WI38 (cell line): ENCODE results near the gene YY1.
"Not testable (repeated sequence)": the region's sequence is repeated elsewhere in the genome, so short reads cannot be mapped to it uniquely, and the experiment has no call there.

Experiments
- H3K4me3 ChIP-seq: 2 replicates; pipeline ENCODE4 v1.5.1; 2011; ENCODE audit warnings: low read depth, mild to moderate bottlenecking, control low read depth, low read length
- TF ChIP-seq, protein P1 (sequence below): IDR thresholded peaks from 2 replicates; pipeline ENCODE4 v1.5.1; 2012; ENCODE audit warnings: low read depth, mild to moderate bottlenecking, control low read depth, low read length

Gene YY1

DNA sequence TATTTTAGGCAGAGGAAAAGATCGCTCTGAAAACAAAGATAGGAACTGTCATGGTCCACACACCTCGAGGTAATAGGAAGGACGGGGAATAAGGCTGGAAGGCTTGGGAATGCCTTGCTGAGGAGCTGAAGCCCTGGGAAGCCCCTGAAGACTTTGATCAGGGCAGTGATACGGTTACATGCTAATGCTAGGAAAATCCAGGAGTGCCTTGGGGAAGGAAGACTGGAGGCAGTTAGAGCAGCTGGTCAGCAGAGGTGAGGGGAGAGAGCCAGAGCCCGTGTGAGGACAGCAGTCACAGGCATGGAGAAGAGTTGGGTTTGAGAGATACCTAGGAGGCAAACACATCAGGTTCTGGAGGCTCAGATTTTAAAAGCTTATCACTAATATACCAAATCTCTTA, 8.6 kb upstream of the YY1 start:
- TF ChIP-seq, protein P1, sequence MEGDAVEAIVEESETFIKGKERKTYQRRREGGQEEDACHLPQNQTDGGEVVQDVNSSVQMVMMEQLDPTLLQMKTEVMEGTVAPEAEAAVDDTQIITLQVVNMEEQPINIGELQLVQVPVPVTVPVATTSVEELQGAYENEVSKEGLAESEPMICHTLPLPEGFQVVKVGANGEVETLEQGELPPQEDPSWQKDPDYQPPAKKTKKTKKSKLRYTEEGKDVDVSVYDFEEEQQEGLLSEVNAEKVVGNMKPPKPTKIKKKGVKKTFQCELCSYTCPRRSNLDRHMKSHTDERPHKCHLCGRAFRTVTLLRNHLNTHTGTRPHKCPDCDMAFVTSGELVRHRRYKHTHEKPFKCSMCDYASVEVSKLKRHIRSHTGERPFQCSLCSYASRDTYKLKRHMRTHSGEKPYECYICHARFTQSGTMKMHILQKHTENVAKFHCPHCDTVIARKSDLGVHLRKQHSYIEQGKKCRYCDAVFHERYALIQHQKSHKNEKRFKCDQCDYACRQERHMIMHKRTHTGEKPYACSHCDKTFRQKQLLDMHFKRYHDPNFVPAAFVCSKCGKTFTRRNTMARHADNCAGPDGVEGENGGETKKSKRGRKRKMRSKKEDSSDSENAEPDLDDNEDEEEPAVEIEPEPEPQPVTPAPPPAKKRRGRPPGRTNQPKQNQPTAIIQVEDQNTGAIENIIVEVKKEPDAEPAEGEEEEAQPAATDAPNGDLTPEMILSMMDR, result no peak
- no peak overlapping the region for H3K4me3 ChIP-seq

DNA sequence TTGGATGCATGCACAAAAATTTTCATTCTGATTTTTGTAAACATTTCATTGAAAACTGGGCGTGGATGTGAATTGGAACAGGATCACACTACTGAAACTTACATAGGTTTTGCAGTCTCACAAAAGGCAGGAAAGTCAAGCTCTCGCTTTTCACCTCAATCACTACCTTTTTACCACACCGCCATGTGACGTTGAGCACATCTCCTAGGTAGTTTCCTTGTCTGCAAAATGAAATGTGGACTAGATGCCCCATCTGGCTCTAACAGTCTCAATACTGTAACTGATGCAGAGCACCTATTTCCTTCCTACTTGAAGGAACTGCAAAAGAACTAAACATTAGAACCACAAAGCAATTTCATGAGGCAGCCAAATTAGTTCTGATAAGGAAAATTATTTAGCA, 4.4 kb upstream of the YY1 start:
- TF ChIP-seq, protein P1, result no peak
- no peak overlapping the region for H3K4me3 ChIP-seq

DNA sequence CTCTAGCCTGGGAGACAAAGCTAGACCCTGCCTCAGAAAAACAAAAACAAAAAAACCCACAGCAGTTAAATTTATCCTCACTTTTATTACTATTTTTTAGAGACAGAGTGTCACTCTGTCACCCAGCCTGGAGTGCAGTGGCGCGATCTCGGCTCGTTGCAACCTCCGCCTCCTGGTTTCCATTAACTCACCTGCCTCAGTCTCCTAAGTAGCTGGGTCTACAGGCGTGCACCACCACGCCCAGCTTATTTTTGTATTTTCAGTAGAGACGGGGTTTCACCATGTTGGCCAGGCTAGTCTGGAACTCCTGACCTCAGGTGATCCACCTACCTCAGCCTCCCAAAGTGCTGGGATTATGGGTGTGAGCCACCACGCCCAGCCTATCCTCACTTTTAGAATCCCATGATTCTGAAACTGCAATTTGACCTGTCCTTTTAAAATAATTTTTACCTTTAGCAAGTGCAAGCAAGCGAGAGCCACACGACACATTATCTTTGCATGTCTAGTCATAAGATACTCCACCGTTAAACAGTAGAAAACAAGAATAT, 2.6 kb upstream of the YY1 start:
- H3K4me3 ChIP-seq, result not testable (repeated sequence)

DNA sequence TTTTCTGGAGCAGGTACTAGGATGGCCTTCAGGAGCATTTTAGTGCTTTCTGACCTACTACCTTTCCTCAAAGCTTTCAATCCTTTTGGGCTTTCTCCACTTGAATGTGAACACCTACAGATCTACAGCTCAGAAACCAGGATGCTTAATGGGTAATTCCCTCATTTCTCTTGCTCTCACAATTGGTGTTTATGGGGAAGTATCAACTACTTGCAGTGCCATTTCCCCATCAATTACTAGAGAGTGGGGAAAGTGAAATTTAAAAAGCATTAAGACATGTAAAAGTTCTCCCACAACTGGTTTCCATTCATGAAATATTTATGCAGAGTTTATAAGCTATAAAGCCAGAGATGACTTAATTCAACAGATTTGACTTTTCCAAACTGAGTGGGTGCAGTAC, 2.1 kb upstream of the YY1 start:
- TF ChIP-seq, protein P1, result no peak

DNA sequence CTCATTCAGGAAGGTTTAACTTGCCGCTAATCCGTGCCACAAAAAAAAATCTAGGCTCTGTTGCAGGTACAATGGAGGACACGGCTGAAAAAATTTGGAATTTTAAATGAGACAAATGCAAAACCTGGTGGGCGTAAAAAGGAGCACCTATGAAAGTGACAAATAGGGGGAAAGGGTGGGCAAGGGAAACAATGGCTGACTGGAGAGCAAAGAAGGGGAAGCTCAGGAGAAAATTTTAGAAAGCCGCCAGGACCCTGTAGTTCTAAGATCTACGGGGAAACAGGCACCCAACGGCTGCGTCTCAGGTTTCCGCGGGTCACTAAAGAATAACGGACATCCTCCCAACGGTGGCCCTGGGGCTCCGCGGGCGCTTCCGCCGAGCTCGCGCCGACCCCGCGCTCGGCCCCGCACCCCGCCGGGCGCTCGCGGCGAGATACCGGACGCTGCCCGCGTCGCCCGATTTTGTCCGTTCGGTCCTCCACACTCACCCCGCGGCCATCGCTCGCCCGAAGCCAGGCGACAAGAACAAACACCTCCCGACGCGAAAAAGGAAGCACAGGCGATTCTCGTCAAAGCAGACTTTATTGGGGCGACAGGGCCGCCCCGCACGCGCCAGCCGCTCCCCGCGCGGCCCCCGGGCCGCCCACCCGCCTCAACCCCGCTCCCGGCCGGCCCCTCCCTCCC, 1.1 kb upstream of the YY1 start:
- peak overlapping the region; percentile 87 for H3K4me3 ChIP-seq
- TF ChIP-seq, protein P1, result no peak

More for the DNA sequence above, 2.1 kb upstream of the YY1 start:
- H3K4me3 ChIP-seq, result peak overlapping the region; percentile 87

DNA sequence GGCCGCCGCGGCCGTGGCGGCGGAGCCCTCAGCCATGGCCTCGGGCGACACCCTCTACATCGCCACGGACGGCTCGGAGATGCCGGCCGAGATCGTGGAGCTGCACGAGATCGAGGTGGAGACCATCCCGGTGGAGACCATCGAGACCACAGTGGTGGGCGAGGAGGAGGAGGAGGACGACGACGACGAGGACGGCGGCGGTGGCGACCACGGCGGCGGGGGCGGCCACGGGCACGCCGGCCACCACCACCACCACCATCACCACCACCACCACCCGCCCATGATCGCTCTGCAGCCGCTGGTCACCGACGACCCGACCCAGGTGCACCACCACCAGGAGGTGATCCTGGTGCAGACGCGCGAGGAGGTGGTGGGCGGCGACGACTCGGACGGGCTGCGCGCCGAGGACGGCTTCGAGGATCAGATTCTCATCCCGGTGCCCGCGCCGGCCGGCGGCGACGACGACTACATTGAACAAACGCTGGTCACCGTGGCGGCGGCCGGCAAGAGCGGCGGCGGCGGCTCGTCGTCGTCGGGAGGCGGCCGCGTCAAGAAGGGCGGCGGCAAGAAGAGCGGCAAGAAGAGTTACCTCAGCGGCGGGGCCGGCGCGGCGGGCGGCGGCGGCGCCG, 381 bp downstream of the YY1 start:
- peak overlapping the region; percentile 79 for H3K4me3 ChIP-seq
- TF ChIP-seq, protein P1, result no peak

DNA sequence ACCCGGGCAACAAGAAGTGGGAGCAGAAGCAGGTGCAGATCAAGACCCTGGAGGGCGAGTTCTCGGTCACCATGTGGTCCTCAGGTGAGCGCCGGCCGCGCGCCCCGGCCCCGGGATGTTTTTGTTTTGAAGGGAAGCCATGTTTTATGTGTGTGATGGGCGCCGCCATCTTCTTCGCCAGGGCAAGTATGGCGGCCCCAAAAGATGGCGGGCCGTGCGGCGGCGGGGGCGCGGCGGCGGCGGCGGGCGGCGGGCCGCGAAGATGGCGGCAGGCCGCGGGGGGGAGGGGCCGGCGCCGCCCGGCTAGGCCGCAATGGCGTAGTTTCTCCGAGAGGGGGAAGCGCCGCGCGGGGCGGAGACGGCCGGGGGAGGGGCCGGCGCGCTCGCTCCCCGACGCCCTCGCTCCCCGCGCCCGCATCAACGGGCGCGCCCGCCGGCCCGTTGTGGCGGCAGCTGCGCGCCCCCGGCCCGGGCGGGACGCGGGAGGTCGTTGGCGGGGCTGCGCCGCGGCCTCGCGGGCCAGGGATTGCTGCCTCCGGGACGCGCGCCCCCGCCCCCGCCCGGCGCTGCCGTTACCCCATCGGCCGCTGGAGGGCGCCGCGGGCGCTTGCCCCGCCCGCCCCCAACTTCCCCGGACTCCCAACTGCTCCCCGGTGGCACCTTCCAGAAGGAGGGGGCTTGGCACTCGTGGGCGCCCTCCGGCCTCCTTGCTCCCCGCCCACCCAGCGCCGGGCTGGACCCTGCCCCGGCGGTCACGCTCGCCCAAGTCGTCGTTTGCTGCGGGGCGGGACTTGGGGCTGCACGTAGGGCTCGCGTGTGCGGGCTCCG, 1.1 kb downstream of the YY1 start:
- peak overlapping the region; percentile 79 for H3K4me3 ChIP-seq
- TF ChIP-seq, protein P1, result peak; percentile 47
